Prostate gland (tissue), 2 donors: ENCODE data around the gene ACTL7A. TPM values are rescaled to one million over a fixed set of nuclear protein-coding genes. Genes with fewer than 3 reads are reported as not detected.

Source experiments
- DNase-seq: peaks from one replicate; pipeline ENCODE4 v3.0.0-alpha.2; 2019; ENCODE audit warnings: low spot score
- H3K27ac ChIP-seq, 2 donors: fragments of 200-600 bp; sonication (generic); 2 replicates each; pipeline ENCODE4 v1.5.1; 2017 to 2019
- H3K27me3 ChIP-seq: fragments of 200-600 bp; sonication (generic); replicated peaks from 2 replicates; pipeline ENCODE4 v1.5.1; 2019; ENCODE audit not compliant: insufficient read depth
- H3K36me3 ChIP-seq, 2 donors: fragments of 200-600 bp; sonication (generic); 1 replicate in 1 of 2; 2 replicates in 1 of 2; pipeline versions ENCODE4 v1.5.1 to v1.8.1; 2017 to 2019
- H3K4me1 ChIP-seq: fragments of 200-600 bp; sonication (generic); replicated peaks from 2 replicates; pipeline ENCODE4 v1.5.1; 2019
- H3K4me3 ChIP-seq, 2 donors: fragments of 200-600 bp; sonication (generic); 2 replicates each; pipeline ENCODE4 v1.5.1; 2017 to 2019
- H3K9me3 ChIP-seq: fragments of 200-600 bp; sonication (generic); 2 replicates; pipeline ENCODE4 v1.5.1; 2017
- CTCF ChIP-seq, 4 experiments: fragments of 200-600 bp in 2 of 4; fragments of 450-650 bp in 2 of 4; sonication (generic) in 2 of 4; IDR thresholded peaks; 1 replicate in 3 of 4; 2 replicates in 1 of 4; pipeline ENCODE4 v1.5.1; 2016 to 2019; ENCODE audit warnings: antibody characterized with exemption in 4 of 4, mild to moderate bottlenecking in 2 of 4, moderate library complexity in 2 of 4
- POLR2A ChIP-seq: fragments of 450-650 bp; IDR thresholded peaks from one replicate; pipeline ENCODE4 v1.6.1; 2016; ENCODE audit warnings: antibody characterized with exemption, mild to moderate bottlenecking
- POLR2AphosphoS5 ChIP-seq: sonication (generic); formaldehyde crosslinking; IDR thresholded peaks from one replicate; pipeline ENCODE4 v1.6.1; 2017; ENCODE audit warnings: antibody characterized with exemption
- WGBS: methylation state at CpG from one replicate; pipeline ENCODE4 v1.1.5; 2018; 5-methylcytosine and 5-hydroxymethylcytosine counted together
- intact Hi-C: fragments of 100-400 bp; cut with DNase I; formaldehyde crosslinking; loops from one replicate; pipeline ENCODE4 v1.14.2; 2022
- total RNA-seq, 2 donors: library from RNA; depleted of rRNA; stranded (reverse); fragments of >200 nt; gene quantifications; one replicate each; pipeline ENCODE4 v1.1.0, GENCODE V29; 2016

The ACTL7A gene
- total RNA-seq, 2 donors from 2014 or later = 10.1 TPM; not detected in 1

GRCh38 chr9:108867829-108868228 is 5.8 kb downstream of the ACTL7A start:
- no peaks in the 10 kb centered on the region for H3K27me3 ChIP-seq
- no peaks in the 10 kb centered on the region for H3K9me3 ChIP-seq
- TF ChIP-seq POLR2A = no peak
- no peak for TF ChIP-seq CTCF (IDR thresholded peaks at IDR 0.05)
- TF ChIP-seq POLR2AphosphoS5 = no peak
- H3K4me1 ChIP-seq = no peaks in the 10 kb centered on the region
- 96% methylated on average over 4 of the region's 4 CpGs for WGBS
- no peak overlapping the region for H3K4me3 ChIP-seq
- intact Hi-C loops = no loop called here
- H3K27ac ChIP-seq = no peak overlapping the region
- DNase-seq = no peak
- H3K36me3 ChIP-seq = no peaks in the 10 kb centered on the region

GRCh38 chr9:108869092-108869725 is 7.1 kb downstream of the ACTL7A start:
- Histone ChIP-seq H3K36me3 (no peaks in the 10 kb centered on the region), H3K4me3 (no peak overlapping the region), H3K4me1 (no peaks in the 10 kb centered on the region), H3K9me3 (no peaks in the 10 kb centered on the region), H3K27ac (no peak overlapping the region), H3K27me3 (no peaks in the 10 kb centered on the region)
- WGBS = 73% methylated on average over 3 of the region's 3 CpGs
- intact Hi-C loops = no loop called here
- no peak for DNase-seq
- TF ChIP-seq CTCF (IDR thresholded peaks at IDR 0.05) (no peak), POLR2AphosphoS5 (no peak), POLR2A (no peak)

- Histone ChIP-seq H3K4me1 (no peaks in the 10 kb centered on the region), H3K36me3 (peaks cover 1 to 4% of the 10 kb centered on the region in 2 donors), H3K4me3 (no peak overlapping the region), H3K27me3 (no peaks in the 10 kb centered on the region), H3K27ac (no peak overlapping the region), H3K9me3 (no peaks in the 10 kb centered on the region)
- WGBS = 94% methylated on average over 4 of the region's 4 CpGs
- TF ChIP-seq POLR2AphosphoS5 (no peak), CTCF (IDR thresholded peaks at IDR 0.05) (no peak), POLR2A (no peak)
- DNase-seq = no peak
- intact Hi-C loops = no loop called here
Observed at GRCh38 chr9:108874058-108874788, 12.2 kb downstream of the ACTL7A start.

GRCh38 chr9:108876425-108876824 is 14.4 kb downstream of the ACTL7A start:
- Histone ChIP-seq H3K9me3 (no peaks in the 10 kb centered on the region), H3K27ac (no peak overlapping the region), H3K4me3 (no peak overlapping the region), H3K27me3 (no peaks in the 10 kb centered on the region), H3K36me3 (peaks cover 3 to 4% of the 10 kb centered on the region in 2 donors), H3K4me1 (no peaks in the 10 kb centered on the region)
- 94% methylated on average over 5 of the region's 5 CpGs for WGBS
- no peak for TF ChIP-seq CTCF (IDR thresholded peaks at IDR 0.05)
- intact Hi-C loops = no loop called here
- DNase-seq = no peak

- no peak for TF ChIP-seq POLR2AphosphoS5
- TF ChIP-seq POLR2A = no peak
- no peak for TF ChIP-seq CTCF (IDR thresholded peaks at IDR 0.05)
- DNase-seq = no peak
- intact Hi-C loops = no loop called here
- no peak overlapping the region for H3K4me3 ChIP-seq
- H3K4me1 ChIP-seq = no peaks in the 10 kb centered on the region
- no peak overlapping the region for H3K27ac ChIP-seq
- H3K9me3 ChIP-seq = no peaks in the 10 kb centered on the region
- WGBS = 96% methylated on average over 2 of the region's 2 CpGs
- no peaks in the 10 kb centered on the region for H3K27me3 ChIP-seq
- H3K36me3 ChIP-seq = peaks cover 3 to 4% of the 10 kb centered on the region in 2 donors
Observed at GRCh38 chr9:108877524-108877923, 15.5 kb downstream of the ACTL7A start.
